ENCODE data around the gene SYCP2L.

The SYCP2L gene

GRCh38 chr6:11007715-11008608 is 121.1 kb downstream of the SYCP2L start:
- H3K27ac ChIP-seq: no peak overlapping the region
- no peak for DNase-seq (ENCODE audit: low spot score)
- no peak overlapping the region for H3K4me3 ChIP-seq
- TF ChIP-seq CTCF (IDR thresholded peaks at IDR 0.05): no peak

GRCh38 chr6:11008821-11009220 is 122.0 kb downstream of the SYCP2L start:
- no peak for DNase-seq (ENCODE audit: low spot score)
- no peak overlapping the region for H3K27ac ChIP-seq
- TF ChIP-seq CTCF (IDR thresholded peaks at IDR 0.05): no peak

GRCh38 chr6:11009353-11009752 is 122.5 kb downstream of the SYCP2L start:
- no peak for DNase-seq (ENCODE audit: low spot score)
- no peak overlapping the region for H3K27ac ChIP-seq
- no peak for TF ChIP-seq CTCF (IDR thresholded peaks at IDR 0.05)
- H3K4me3 ChIP-seq: no peak overlapping the region

More at GRCh38 chr6:11008821-11009220, 122.0 kb downstream of the SYCP2L start:
- no peak overlapping the region for H3K4me3 ChIP-seq

GRCh38 chr6:11011787-11012234 is 125.0 kb downstream of the SYCP2L start:
- no peak overlapping the region for H3K4me3 ChIP-seq
- no peak for TF ChIP-seq CTCF (IDR thresholded peaks at IDR 0.05)
- no peak for DNase-seq (ENCODE audit: low spot score)
- H3K27ac ChIP-seq: no peak overlapping the region

- H3K27ac ChIP-seq: no peak overlapping the region
- no peak overlapping the region for H3K4me3 ChIP-seq
- TF ChIP-seq CTCF (IDR thresholded peaks at IDR 0.05): no peak
- no peak for DNase-seq (ENCODE audit: low spot score)
These were observed 125.5 kb downstream of the SYCP2L start for GRCh38 chr6:11012295-11012754.

- no peak for TF ChIP-seq CTCF (IDR thresholded peaks at IDR 0.05)
- Histone ChIP-seq H3K27ac (no peak overlapping the region), H3K4me3 (no peak overlapping the region)
- no peak for DNase-seq (ENCODE audit: low spot score)
These were observed 126.3 kb downstream of the SYCP2L start for GRCh38 chr6:11012976-11013720.

All from coronary artery (tissue), 2 donors.